Activated T-helper 9 cell treated with anti-CD3 and anti-CD28 coated beads, Interleukin-2, amount 50 U/mL, for 16 hours (primary cell): Measurements from ENCODE around the gene ASCL1.

Experiments used
- DNase-seq: peaks from one replicate; pipeline ENCODE4 v3.0.0-alpha.2; 2020; ENCODE audit warnings: low read depth

Gene ASCL1

DNA sequence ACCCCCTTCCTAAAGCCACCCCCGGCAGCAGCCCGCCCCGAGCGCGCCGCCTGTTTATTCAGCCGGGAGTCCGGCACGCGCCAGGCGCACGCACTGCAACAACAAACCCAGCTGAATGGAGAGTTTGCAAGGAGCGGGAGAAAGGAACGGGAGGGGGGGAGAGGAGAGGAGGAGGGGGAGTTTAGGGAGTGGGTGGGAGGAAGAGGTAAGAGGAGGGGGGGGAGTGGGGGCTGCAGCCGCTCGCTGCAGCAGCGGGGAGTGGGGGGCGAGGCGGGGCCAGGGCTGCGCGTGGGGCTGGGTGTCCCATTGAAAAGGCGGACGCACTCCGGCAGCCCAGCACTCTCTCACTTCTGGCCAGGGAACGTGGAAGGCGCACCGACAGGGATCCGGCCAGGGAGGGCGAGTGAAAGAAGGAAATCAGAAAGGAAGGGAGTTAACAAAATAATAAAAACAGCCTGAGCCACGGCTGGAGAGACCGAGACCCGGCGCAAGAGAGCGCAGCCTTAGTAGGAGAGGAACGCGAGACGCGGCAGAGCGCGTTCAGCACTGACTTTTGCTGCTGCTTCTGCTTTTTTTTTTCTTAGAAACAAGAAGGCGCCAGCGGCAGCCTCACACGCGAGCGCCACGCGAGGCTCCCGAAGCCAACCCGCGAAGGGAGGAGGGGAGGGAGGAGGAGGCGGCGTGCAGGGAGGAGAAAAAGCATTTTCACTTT, at the start of gene ASCL1:
TSS of gene ASCL1 (plus strand) at position 336 of the 712 bp plus-strand sequence. CDS start 571 bp downstream, outside the sequence.
- no peak for DNase-seq

- DNase-seq: no peak
Observed at GRCh38 chr12:102907918-102908317, 49.6 kb upstream of the ASCL1 start.

DNA sequence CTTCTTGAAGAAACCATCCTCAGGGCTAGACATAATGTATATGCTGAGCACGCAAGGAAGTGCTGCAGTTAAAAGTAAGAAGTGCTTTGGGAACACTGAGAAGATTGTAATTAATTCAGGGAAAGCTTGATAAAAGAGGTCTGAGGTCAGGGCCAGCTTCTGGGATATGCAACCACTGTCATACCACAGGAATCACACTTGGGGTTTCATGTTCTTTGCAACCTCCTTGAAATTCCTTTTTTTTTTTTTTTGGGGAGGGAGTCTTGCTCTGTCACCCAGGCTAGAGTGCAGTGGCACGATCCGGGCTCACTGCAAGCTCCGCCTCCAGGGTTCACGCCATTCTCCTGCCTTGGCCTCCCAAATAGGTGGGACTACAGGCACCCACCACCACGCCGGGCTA, 47.3 kb upstream of the ASCL1 start:
- no peak for DNase-seq

DNA sequence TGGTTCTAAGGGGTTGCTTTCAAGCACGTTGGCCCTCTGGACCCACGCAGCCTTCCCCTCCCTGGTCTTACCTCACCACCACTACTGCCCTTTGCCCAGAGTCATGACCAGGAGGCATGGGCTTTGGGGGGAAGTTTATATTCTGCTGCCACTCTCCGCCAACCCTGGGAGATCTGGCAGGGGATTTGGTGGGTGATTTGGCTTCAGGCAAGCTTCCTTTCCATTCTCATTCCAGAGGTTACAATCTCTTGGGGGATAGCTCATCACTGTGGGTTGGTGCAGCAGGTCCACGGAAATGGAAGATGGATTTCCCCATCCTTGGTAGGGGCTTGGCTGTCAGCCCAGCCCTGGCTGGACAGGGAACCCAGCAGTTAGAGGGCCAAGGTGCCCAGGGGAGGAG, 46.7 kb upstream of the ASCL1 start:
- DNase-seq: no peak

DNA sequence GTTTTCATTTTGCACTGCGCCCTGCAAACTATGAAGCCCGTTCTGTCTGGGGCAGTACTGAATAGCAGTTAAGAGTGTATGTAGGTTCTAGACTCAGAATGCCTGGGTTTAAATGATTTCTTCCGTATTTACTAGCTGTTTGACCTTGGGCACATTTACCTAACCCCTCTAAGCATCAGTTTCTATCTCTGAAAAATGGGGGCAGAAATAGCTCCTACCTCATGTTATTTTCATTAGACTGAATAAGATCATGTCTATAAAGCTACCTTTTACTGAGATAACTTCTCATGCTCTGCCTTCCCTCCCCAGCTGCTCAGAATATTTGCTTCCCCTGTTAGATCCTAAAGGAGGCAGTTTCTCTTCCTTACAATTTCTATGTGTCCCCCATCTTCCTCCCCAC, 46.2 kb upstream of the ASCL1 start:
- no peak for DNase-seq

- no peak for DNase-seq
Observed at GRCh38 chr12:102912258-102912657, 45.2 kb upstream of the ASCL1 start.

DNA sequence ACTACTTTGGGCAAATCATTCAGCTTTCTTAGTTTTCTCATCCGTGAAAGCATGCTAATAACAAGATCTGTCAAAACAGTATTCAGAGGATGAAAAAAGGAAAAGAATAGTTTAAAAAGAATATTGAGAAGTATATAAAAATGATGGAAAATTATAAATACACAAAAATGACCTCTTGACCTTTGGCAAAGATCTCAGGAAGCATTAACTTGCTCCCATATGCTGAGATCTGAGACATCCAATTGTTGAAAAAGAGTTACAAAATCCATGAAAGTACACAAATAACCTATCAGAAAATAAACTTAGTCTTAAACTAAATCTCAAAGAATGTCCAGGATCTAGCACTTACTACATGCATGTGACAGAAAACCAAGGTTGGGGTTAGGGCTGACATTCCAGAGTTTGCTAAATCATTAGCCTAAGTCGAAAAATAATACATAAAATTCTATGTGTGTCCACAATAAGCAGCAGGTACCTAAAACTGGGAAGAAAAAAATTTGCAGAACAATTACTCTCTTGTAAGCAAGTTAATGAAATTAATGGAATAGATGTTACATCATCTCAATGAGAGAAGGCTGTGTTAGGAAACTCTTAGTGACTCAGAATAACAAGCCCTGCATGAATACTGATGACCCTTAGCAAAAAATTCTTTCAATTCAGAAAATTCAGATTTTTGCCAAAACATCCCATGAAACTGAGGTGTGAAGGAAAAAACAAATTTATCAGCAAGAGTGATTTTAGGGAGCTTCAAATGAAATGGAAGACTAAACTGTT, 43.8 kb upstream of the ASCL1 start:
- no peak for DNase-seq

- no peak for DNase-seq
Observed at GRCh38 chr12:102916252-102917025, 41.0 kb upstream of the ASCL1 start.

GRCh38 chr12:102917026-102917787, 40.3 kb upstream of the ASCL1 start, which contains the start of gene PAH:
Gene PAH (minus strand): TSS chr12:102917244. CDS start chr12:102917130, 114 bp downstream.
- DNase-seq: no peak

DNA sequence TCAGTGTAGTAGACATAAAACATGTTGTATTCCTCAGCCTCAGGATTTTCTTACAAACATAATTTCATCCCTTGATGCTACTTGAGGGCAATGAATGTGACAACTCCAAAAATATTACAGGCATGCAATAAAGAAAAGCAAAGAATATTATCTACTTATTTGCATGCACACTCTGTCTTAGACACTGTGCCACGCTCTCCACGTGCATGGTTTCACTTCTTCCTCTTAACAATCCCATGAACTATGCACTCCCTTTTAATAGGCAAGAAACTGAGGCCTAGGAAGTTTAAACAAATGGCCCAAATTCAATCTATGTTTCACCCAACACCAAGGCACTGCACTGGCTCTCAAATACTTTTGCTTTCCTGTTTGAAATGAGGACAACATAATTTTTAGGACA, 38.6 kb upstream of the ASCL1 start:
- DNase-seq: no peak

GRCh38 chr12:102920271-102920670, 37.2 kb upstream of the ASCL1 start:
- DNase-seq: no peak

DNA sequence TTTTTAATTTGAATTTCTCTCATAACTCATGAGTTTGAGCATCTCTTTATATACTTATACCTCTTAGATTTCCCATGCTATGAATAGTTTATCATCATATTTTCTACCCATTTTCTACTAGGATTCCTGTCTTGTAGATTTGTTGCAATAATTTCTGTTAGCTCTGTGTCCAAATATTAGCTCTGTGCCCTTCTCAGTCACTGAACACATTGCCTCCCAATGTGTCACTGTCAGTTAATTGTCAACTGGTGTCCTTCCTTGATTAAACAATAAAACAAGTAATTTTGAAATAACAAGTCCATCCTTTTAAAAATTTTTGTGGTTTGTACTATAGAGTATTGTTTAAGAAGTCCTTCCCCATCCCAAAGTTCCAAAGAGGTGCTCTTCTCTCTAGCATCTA, 36.2 kb upstream of the ASCL1 start:
- no peak for DNase-seq

DNA sequence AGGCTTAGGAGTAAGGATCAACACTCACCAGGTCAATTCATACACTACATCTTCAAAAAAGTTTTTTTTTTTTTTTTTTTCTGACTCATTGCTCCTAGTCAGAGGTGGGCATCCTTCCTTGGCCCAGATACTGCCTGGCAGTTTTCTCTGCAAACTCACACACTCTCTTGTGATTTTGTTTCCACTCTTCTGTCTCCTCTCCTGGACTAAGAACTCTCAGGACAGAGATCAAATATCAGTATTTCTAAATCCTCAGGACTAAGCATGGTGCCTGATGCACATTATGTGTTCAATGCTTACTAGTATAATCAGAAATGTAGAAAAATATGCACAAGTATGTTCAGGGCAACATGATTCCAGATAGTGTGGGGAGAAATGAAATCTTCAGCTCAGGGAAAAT, 30.3 kb upstream of the ASCL1 start:
- DNase-seq: no peak

GRCh38 chr12:102933168-102933567, 24.3 kb upstream of the ASCL1 start:
- DNase-seq: no peak

DNA sequence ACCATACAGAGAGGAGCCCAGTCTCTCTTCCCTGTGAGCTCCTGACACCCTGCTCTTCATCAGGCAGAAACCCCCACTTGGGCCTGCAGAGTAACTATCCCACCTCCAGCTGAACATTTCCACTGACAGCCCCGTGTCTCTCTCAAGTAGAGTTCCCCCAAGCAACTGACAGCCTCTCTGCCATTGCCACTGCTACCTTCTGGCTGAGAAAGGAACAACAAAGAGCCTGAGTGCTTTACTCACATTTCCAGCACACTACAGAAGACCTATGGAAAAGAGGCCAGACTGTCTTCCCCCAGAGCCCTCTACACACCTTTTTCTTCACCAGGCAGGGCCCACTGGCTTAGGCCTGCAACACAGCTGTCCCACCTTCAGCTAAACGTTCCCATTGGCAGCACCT, 18.4 kb upstream of the ASCL1 start:
- no peak for DNase-seq

GRCh38 chr12:102939670-102940222, 17.7 kb upstream of the ASCL1 start:
- DNase-seq: no peak

GRCh38 chr12:102946042-102946441, 11.4 kb upstream of the ASCL1 start:
- no peak for DNase-seq

- DNase-seq: peak; percentile 12
Observed at GRCh38 chr12:102948941-102949352, 8.5 kb upstream of the ASCL1 start.

GRCh38 chr12:102950107-102950949, 7.1 kb upstream of the ASCL1 start:
- no peak for DNase-seq

DNA sequence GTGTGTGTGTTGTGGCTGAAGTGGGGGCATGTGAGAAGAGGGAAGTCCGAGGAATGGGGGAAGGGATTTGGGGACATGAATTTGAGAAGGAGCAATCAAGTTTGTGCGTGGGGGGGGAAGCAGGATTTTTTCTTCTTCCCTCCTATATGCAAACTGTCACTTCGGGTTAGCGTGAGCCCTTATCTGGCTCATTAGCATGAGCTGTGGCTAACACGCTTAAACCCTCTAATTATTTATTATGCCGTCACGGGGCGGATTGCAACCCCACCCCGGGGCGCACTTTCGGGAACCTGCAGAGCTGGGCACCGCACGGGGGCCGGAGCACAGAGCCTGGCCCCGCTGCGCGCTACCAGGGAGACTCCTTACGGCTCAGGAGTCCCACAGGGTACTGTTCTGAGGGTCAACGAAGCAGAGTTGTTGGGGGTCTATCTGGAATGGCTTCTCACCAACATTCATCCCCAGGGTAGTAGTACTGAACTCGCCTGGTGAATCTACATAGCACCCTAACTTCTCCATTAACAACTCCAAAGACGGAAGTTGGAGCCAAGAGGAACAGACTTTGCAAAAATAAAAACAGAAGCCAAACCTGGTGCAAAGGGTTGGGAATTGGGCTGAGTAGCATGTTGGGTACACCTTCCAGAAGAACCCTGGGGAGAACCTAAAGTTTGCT, 6.4 kb upstream of the ASCL1 start:
- DNase-seq: no peak
